Caco-2 (cell line): ENCODE data around the gene EXOC6. TPM values are rescaled to one million over a fixed set of nuclear protein-coding genes. Genes with fewer than 3 reads are reported as not detected.

Experiments used
- BruUV-seq: library from RNA; stranded (reverse); fragments of 400-500 nt; replicated peaks from 2 replicates; lab custom pipeline; 2021; lab: Mats Ljungman, UMichigan
- CTCF ChIA-PET: fragments of 300-600 bp; sonication (Branson Sonifier 250); formaldehyde crosslinking; loops from one replicate; lab custom pipeline; 2022; ENCODE audit warnings: antibody characterized with exemption; lab: Charles Lee
- POLR2A ChIA-PET: fragments of 300-600 bp; sonication (Branson Sonifier 250); formaldehyde crosslinking; loops from one replicate; lab custom pipeline; 2022; ENCODE audit warnings: antibody characterized with exemption; lab: Charles Lee
- DNase-seq, 2 experiments: peaks; one replicate each; pipeline versions ENCODE4 v3.0.0 to v3.0.0-alpha.2; 2020 to 2022
- H3K27me3 ChIP-seq: replicated peaks from 2 replicates; pipeline ENCODE4 v1.6.0; 2011; ENCODE audit warnings: low read length; ENCODE audit not compliant: control insufficient read depth, insufficient read depth
- H3K36me3 ChIP-seq: 2 replicates; pipeline ENCODE4 v1.5.1; 2011; ENCODE audit warnings: low read length; ENCODE audit not compliant: control insufficient read depth, insufficient read depth
- H3K4me1 ChIP-seq: fragments of 250-450 bp; sonication (Bioruptor Pico); 2 replicates; pipeline ENCODE4 v1.5.1; 2020; ENCODE audit warnings: mild to moderate bottlenecking
- H3K4me3 ChIP-seq: 2 replicates; pipeline ENCODE4 v1.5.1; 2011; ENCODE audit warnings: low read depth, mild to moderate bottlenecking, control low read depth, low read length
- H3K9me3 ChIP-seq: fragments of 250-450 bp; sonication (Bioruptor Pico); 2 replicates; pipeline ENCODE4 v1.5.1; 2020; ENCODE audit warnings: mild to moderate bottlenecking, moderate library complexity
- H3K27ac Mint-ChIP-seq: one replicate; pipeline ENCODE4 v1.8.0; 2022; ENCODE audit warnings: mixed read lengths; ENCODE audit not compliant: unreplicated experiment
- H3K27me3 Mint-ChIP-seq: one replicate; pipeline ENCODE4 v1.8.0; 2022; ENCODE audit warnings: mixed read lengths; ENCODE audit not compliant: insufficient read depth, unreplicated experiment
- H3K36me3 Mint-ChIP-seq: one replicate; pipeline ENCODE4 v1.8.0; 2022; ENCODE audit warnings: mild to moderate bottlenecking, mixed read lengths; ENCODE audit not compliant: insufficient read depth, unreplicated experiment
- H3K4me1 Mint-ChIP-seq: one replicate; pipeline ENCODE4 v1.8.0; 2022; ENCODE audit warnings: low read depth, mixed read lengths; ENCODE audit not compliant: unreplicated experiment
- H3K4me3 Mint-ChIP-seq: one replicate; pipeline ENCODE4 v1.8.0; 2022; ENCODE audit warnings: mild to moderate bottlenecking, moderate library complexity, mixed read lengths; ENCODE audit not compliant: unreplicated experiment
- H3K9me3 Mint-ChIP-seq: one replicate; pipeline ENCODE4 v1.8.0; 2022; ENCODE audit warnings: mixed read lengths; ENCODE audit not compliant: unreplicated experiment
- CTCF ChIP-seq, 2 experiments: fragments of 200-600 bp in 1 of 2; IDR thresholded peaks; 1 replicate in 1 of 2; 2 replicates in 1 of 2; pipeline versions ENCODE4 v1.5.1 to v1.8.0; 2011 to 2022; ENCODE audit warnings: antibody characterized with exemption in 1 of 2, control low read depth in 1 of 2, inconsistent platforms in 1 of 2, low read depth in 1 of 2, low read length in 1 of 2, mild to moderate bottlenecking in 1 of 2, moderate library complexity in 1 of 2; ENCODE audit not compliant: insufficient read depth in 1 of 2, severe bottlenecking in 1 of 2, unreplicated experiment in 1 of 2
- intact Hi-C: fragments of 100-400 bp; cut with micrococcal nuclease; formaldehyde crosslinking; loops from one replicate; pipeline ENCODE4 v1.10.0; 2022; ENCODE audit not compliant: unreplicated experiment
- total RNA-seq: library from RNA; stranded (reverse); gene quantifications from 2 replicates; pipeline ENCODE4 v1.2.3, GENCODE V29; 2022

Gene EXOC6
- total RNA-seq, 1 experiment from 2014 or later = 12.5 TPM

GRCh38 chr10:92993699-92994272 lies 145.5 kb downstream of the EXOC6 start:
- ChIA-PET CTCF (no interaction called here), POLR2A (no interaction called here)
- Histone ChIP-seq H3K9me3 (no peaks in the 10 kb centered on the region), H3K4me1 (no peaks in the 10 kb centered on the region), H3K27me3 (no peaks in the 10 kb centered on the region), H3K4me3 (no peak overlapping the region), H3K36me3 (no peaks in the 10 kb centered on the region)
- no peak for TF ChIP-seq CTCF (IDR thresholded peaks at IDR 0.05; ENCODE audit: insufficient read depth in 1 of 2, low read depth in 1 of 2, low read length in 1 of 2, severe bottlenecking in 1 of 2, unreplicated experiment in 1 of 2)
- H3K27me3 Mint-ChIP-seq = no peaks in the 10 kb centered on the region
- no peaks in the 10 kb centered on the region for H3K9me3 Mint-ChIP-seq
- intact Hi-C loops = no loop called here
- no peaks in the 10 kb centered on the region for H3K4me1 Mint-ChIP-seq
- DNase-seq = no peak
- BruUV-seq = no TSS peak
- no peaks in the 10 kb centered on the region for H3K36me3 Mint-ChIP-seq
- H3K27ac Mint-ChIP-seq = no peak overlapping the region
- no peak overlapping the region for H3K4me3 Mint-ChIP-seq

DNA sequence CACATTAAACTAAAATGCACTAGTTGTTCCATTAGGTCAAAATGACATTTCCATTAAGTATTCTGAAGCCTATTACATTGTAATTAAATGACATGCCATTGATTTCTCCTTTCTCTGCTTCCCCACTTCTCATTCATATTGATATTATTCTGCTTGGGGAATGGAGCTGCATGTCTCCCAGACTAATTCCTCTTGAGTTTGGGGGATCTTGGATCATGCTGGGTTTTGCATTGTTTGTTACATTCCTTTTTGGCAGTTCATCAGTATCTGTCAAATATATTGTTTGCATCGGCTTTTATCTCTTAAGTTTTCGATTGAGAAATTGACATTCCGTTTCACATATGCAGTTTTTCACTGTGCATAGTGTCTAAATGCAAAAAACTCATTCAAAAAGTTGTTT lies 147.2 kb downstream of the EXOC6 start:
- CTCF ChIA-PET = no interaction called here
- no peaks in the 10 kb centered on the region for H3K36me3 ChIP-seq
- no TSS peak for BruUV-seq

DNA sequence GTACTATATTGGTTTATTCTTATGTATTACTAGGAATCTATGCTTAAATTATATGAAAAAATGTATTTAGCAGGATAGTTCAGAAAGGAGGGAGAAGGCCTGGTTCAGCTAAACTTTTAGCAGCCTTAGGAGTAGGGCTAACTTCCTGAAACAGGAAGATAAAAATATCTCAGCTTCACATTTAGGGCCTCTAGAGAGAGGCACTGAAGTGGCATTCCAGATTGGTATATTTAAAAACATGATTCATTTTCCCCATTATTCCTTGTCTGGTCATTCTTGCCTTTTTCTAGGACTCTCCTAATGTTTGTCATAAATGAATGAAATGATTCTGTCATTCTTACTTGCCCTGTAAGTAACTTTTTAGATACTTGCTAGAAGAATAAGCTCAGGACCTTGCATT lies 149.3 kb downstream of the EXOC6 start:
- H3K9me3 Mint-ChIP-seq = no peaks in the 10 kb centered on the region
- ChIA-PET POLR2A (no interaction called here), CTCF (no interaction called here)
- H3K27ac Mint-ChIP-seq = no peak overlapping the region
- Histone ChIP-seq H3K9me3 (no peaks in the 10 kb centered on the region), H3K4me1 (no peaks in the 10 kb centered on the region), H3K27me3 (no peaks in the 10 kb centered on the region), H3K4me3 (no peak overlapping the region), H3K36me3 (no peaks in the 10 kb centered on the region)
- H3K27me3 Mint-ChIP-seq = no peaks in the 10 kb centered on the region
- TF ChIP-seq CTCF (IDR thresholded peaks at IDR 0.05; ENCODE audit: insufficient read depth in 1 of 2, low read depth in 1 of 2, low read length in 1 of 2, severe bottlenecking in 1 of 2, unreplicated experiment in 1 of 2) = no peak
- no TSS peak for BruUV-seq
- no peaks in the 10 kb centered on the region for H3K4me1 Mint-ChIP-seq
- intact Hi-C loops = no loop called here
- H3K36me3 Mint-ChIP-seq = no peaks in the 10 kb centered on the region
- H3K4me3 Mint-ChIP-seq = no peak overlapping the region
- DNase-seq = no peak

More for the DNA sequence above, 147.2 kb downstream of the EXOC6 start:
- Mint-ChIP-seq H3K4me3 (no peak overlapping the region), H3K27ac (no peak overlapping the region), H3K9me3 (no peaks in the 10 kb centered on the region), H3K27me3 (no peaks in the 10 kb centered on the region), H3K4me1 (no peaks in the 10 kb centered on the region), H3K36me3 (no peaks in the 10 kb centered on the region)
- TF ChIP-seq CTCF (IDR thresholded peaks at IDR 0.05; ENCODE audit: insufficient read depth in 1 of 2, low read depth in 1 of 2, low read length in 1 of 2, severe bottlenecking in 1 of 2, unreplicated experiment in 1 of 2) = no peak
- intact Hi-C loops = no loop called here
- POLR2A ChIA-PET = no interaction called here
- Histone ChIP-seq H3K9me3 (no peaks in the 10 kb centered on the region), H3K27me3 (no peaks in the 10 kb centered on the region), H3K4me3 (no peak overlapping the region), H3K4me1 (no peaks in the 10 kb centered on the region)
- DNase-seq = no peak
